SK-N-DZ (cell line): Measurements from ENCODE around the gene UBALD1.

Experiments used
- small RNA-seq, 2 experiments: library from RNA; depleted of rRNA; stranded (forward); fragments of <200 nt; gene quantifications; one replicate each; pipeline ENCODE3, GENCODE V24; 2014

UBALD1 gene

Small RNA genes within 50 kb of the gene (small RNA-seq; reads per million reads assigned to genes)
- gene RN7SL850P = 0 reads per million in 2 experiments
